Endometrial microvascular endothelial cells (primary cell): ENCODE data around the gene TNP2. TPM values are rescaled to one million over a fixed set of nuclear protein-coding genes. Genes with fewer than 3 reads are reported as not detected.

Experiments used
- in situ Hi-C: cut with HindIII; loops from 2 replicates; pipeline ENCODE4 v1.10.0; 2017; ENCODE audit warnings: low sequenced_read_pairs, low pct_unique_long_range_greater_than_20kb; ENCODE audit errors: inconsistent ontology term
- total RNA-seq: library from RNA; depleted of rRNA; stranded (reverse); fragments of >200 nt; gene quantifications from one replicate; pipeline ENCODE4 v1.2.3, GENCODE V29; 2015; ENCODE audit errors: inconsistent ontology term

TNP2 gene
- not detected for total RNA-seq

- in situ Hi-C loops, result loop anchor here (25.0 kb wide), 1 partner anchor 93 kb away; no protein-coding TSS in a partner anchor
Measured at GRCh38 chr16:11268921-11269375, at the start of gene TNP2. TNP2 (minus strand) TSS chr16:11269325; CDS start chr16:11269262, 63 bp downstream.

DNA sequence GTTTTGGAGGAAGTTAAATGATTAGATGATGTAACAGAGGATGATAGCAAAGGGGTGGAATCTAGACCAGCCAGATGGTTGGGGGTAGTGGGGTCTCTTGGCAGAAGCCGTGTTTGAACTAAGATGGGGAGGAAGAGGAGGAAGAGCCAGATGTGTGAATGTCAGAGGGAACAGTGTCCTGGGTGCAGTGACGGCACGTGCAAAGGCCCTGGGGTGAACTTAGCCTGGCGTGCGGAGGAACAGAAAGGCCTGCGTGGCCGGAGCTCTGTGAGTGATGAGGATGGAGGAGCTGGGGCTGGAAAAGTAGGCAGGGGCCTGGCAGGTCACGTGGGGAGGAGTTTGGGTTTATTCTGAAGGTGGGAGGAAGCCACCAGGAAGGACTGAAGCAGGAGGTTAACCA, 49.7 kb upstream of the TNP2 start:
- in situ Hi-C loops, result no loop called here

DNA sequence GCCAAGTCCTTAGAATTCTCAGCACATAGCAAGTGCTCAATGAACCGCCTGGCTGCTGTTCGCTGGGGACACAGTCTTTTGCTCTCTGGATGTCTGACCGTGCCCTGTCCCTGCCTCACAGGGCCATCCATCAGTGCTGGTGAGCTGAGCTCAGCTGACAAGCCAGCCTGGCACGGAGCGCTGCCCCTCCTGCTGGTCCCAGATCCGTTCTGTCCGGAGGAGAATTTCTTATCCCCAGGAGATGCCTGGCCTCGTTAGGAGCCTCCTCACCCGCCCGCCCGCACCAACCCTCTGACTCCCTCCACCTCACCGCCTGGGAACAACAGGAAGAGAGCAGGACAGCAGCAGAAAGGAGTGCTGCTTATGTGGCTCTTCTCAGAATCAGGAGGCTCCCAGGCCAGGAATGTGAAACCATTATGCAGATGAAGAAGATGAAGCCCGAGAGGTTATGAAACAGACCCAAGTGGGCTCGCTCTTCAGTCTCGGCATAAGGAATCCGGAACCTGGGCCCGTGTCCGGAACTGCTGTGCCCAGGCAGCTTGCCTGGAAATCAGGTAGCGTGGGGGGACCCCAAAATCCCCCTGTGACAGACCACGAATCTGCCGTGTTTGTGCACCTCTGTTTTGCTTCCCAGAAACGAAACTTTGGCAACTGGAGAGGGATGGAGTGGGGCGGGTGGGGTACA, 47.3 kb upstream of the TNP2 start:
- in situ Hi-C loops, result no loop called here

DNA sequence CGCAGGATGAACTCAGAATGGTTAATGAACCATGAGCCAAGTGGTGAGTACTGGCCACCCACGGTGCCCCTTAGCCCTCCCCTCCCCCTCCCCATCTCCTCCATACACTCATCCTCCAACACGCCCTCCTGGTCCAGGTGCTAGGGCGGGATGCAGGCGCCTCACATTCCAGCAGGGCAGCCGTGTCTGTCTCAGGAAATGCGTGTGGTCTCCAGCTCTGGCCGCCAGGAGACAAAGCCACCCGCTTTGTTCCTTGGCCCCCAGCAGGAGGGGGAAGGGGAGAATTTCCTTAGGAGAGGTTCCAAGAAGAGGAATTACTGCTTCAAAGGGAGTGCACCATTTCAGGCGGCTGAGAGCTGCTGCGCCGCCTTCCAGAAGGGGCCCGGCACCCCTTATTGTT, 46.4 kb upstream of the TNP2 start:
- in situ Hi-C loops, result no loop called here

- in situ Hi-C loops, result no loop called here
Measured at GRCh38 chr16:11314309-11314894, 45.3 kb upstream of the TNP2 start.

- in situ Hi-C loops, result no loop called here
Measured at GRCh38 chr16:11313493-11314308, 44.6 kb upstream of the TNP2 start.

DNA sequence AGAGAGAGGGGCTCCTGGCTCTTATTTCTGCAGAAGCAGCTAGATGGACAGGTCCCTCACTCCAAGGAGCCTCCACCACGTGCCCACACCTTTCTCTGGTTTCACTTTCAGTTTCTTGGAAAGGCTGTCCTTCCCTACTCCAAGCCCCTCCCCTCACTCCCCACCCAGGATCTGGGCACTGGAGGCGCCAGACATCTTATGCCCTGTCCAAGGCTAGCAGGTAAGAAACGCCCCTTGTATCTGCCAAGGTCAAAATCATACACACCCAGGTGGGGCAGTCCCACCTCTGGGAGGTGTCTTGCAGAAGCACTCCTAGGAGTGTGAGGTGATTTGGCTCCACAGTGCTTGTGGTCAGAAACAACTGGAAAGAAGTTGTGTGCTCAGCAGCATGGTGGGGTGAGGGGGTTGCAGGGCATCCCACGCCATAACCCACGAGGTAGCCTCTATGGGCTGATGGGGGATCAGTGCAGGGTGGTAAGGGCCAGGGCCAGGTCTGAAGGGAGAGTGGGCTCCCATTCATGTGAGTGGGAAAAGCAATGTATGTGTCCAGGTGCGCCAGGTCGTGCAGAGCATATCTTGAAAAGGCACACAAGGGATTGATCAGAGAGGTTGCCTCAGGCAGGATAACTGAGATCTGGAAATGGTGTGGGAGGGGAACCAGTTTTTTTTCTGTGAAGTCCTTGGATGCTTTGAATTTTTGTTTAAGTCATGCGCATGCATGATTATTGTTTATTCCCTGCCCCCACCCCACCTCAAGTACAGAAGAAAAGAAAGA, 43.8 kb upstream of the TNP2 start:
- in situ Hi-C loops, result no loop called here

DNA sequence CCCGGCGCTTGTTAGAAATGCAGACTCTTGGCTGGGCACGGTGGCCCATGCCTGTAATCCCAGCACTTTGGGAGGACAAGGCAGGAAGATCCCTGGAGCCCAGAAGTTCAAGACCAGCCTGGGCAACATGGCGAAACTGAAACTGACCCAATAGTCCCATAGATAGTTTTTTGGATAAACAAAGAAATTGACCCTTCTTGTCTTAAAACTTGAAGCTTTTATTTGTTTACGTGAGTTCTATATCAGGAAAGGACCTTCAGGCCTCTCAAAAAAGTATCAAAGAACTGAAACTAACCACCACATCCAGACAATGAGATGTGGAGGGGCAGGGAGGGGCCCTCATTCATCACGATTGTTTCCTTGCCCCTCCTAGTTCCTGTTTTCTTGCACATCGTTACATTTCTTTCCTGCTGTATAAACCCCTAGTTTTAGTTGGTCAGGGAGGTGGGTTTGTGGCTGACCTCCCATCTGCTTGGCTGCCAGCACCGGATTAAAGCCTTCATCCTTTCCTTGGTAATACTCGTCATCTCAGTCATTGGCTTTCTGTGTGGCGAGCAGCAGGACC, 42.0 kb upstream of the TNP2 start:
- in situ Hi-C loops, result no loop called here

- in situ Hi-C loops, result no loop called here
Measured at GRCh38 chr16:11310634-11310977, 41.5 kb upstream of the TNP2 start.

DNA sequence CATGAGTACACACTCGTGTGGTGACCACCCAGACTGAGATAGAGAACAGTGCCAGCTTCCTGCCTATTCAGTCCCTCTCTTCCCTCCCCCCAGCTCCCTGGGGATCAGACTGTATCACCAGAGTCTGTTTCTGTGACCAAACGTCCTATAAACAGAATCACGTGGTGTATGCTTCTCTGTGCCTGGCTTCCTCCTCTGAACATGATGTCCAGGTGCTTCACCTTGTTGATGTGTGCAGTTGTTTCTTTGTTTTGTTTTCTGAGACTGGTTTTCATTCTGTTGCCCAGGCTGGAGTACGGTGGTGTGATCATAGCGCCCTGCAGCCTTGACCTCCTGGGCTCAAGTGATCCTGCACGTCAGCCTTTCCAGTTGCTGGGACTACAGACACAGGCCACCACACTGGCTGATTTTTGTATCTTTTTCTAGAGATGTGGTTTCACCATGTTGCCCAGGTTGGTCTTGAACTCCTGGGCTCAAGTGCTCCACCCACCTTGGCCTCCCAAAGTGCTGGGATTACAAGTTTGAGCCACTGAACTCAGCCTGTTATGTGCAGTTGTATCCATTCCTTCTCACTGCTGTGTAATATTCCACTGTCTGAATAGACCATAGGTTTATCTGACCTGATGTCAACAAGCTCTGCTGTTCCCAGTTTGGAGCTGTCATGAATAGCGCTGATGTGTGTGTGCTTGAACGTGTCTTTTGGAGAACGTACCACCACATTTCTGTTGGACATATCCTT, 40.9 kb upstream of the TNP2 start:
- in situ Hi-C loops, result no loop called here

GRCh38 chr16:11308493-11309283, 39.6 kb upstream of the TNP2 start:
- in situ Hi-C loops, result no loop called here

DNA sequence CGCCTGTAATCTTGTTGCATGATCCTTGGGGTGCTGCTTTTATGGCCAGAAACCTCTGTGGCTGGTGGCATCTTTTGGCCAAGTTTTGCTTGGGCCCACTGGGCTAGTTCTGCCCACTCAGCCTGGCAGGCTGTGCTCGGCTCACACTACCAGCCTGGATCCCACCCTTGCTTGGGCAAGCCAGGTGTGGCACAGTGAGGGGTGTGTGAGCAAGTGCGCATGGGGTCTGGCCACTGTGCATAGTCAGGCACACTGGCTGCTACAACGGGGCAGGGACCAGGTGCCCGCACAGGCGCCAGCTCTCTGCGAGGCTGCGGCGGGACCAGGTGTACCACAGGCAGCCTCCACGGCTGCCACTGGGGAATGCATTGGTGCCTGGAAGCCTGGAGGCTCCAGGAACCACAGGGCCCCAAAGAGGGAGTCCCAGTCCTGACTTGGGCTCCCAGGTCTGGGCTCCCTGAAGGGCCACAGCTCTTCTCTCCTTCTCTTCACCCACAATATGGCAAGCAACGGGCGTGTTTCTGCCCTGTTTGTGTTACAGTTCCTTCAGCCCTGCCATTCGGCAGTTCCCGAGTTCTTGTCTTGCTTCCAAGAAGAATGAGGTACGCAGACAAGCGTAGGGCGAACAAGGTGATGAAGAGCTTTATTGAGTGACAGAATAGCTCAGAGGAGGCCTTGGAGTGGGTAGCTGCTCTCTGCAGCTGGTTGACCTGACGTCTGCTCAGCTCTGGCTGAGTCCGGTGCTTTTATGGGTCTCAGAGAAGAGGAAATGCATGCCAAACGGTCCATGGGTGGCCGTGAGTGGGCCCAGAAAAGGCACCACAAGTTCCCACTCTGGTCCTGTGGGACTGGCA, 38.7 kb upstream of the TNP2 start:
- in situ Hi-C loops, result no loop called here

- in situ Hi-C loops, result no loop called here
Measured at GRCh38 chr16:11306997-11307638, 38.0 kb upstream of the TNP2 start.

DNA sequence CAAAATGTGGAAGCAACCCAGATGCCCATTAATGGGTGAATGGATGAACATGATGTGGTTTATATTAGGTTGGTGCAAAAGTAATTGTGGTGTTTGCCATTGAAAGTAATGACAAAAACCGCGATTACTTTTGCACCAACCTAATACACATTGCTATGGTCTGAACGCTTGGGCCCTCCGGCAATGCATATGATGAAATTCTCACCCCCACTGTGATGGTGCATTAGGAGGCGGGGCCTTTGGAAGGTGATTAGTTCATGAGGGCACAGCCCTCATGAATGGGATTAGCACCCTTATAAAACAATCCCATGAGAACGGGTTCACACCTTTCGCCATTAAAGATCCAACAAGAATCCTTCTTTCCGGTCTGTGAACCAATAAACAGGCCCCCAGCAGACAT, 37.3 kb upstream of the TNP2 start:
- in situ Hi-C loops, result no loop called here

GRCh38 chr16:11303405-11304138, 34.4 kb upstream of the TNP2 start:
- in situ Hi-C loops, result no loop called here

DNA sequence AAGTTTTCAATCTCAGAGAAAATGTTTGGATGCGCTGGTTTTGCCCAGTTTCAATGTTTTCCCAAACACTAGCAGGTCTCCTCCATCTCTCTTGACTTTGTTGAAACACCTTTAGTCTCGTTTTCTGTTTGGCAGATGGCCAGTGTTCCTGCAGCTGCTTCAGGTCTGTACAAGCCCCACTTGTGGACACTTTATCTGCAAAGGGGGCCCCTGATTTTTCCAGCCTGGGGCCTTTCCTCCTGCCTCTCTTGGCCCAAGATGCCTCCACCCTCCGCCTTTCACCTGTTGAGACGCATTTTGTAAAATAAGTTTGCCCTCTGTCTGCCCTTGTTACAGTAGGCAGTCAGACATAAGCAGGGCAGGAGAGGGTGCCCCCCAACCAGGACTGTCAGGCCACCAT, 33.9 kb upstream of the TNP2 start:
- in situ Hi-C loops, result no loop called here
